M059J (cell line): ENCODE measurements around the gene UNC5C. TPM values are rescaled to one million over a fixed set of nuclear protein-coding genes. Genes with fewer than 3 reads are reported as not detected.
A peak's percentile ranks its signal among the peaks of the same experiment; 100 is the strongest.
"Not testable (repeated sequence)": the region's sequence is repeated elsewhere in the genome, so short reads cannot be mapped to it uniquely, and the experiment has no call there.

Source experiments
- DNase-seq: peaks from one replicate; pipeline ENCODE4 v3.0.0-alpha.2; 2012; ENCODE audit warnings: low read depth
- total RNA-seq: library from RNA; depleted of rRNA; stranded (reverse); fragments of >200 nt; shearing (Covaris generic); gene quantifications from 2 replicates; pipeline ENCODE4 v1.2.3, GENCODE V29; 2014

The UNC5C gene
- total RNA-seq, 1 experiment from 2014 or later: 2.1 TPM

GRCh38 chr4:95181996-95182306, 366.8 kb downstream of the UNC5C start:
- DNase-seq: no peak

GRCh38 chr4:95181243-95181995, 367.4 kb downstream of the UNC5C start:
- DNase-seq: peak; percentile 68

- DNase-seq: no peak
These were observed 368.1 kb downstream of the UNC5C start for GRCh38 chr4:95180531-95181242.

GRCh38 chr4:95178938-95179337, 369.8 kb downstream of the UNC5C start:
- no peak for DNase-seq

GRCh38 chr4:95171377-95171776, 377.4 kb downstream of the UNC5C start:
- DNase-seq: not testable (repeated sequence)

GRCh38 chr4:95170176-95170575, 378.6 kb downstream of the UNC5C start:
- no peak for DNase-seq

- DNase-seq: peak; percentile 5
These were observed 381.0 kb downstream of the UNC5C start for GRCh38 chr4:95167805-95168204.

- peak; percentile 56 for DNase-seq
These were observed 382.7 kb downstream of the UNC5C start for GRCh38 chr4:95165926-95166524.

GRCh38 chr4:95162867-95163266, 385.9 kb downstream of the UNC5C start:
- no peak for DNase-seq

GRCh38 chr4:95161781-95162469, 386.8 kb downstream of the UNC5C start:
- DNase-seq: no peak

- DNase-seq: no peak
These were observed 389.4 kb downstream of the UNC5C start for GRCh38 chr4:95159384-95159783.

GRCh38 chr4:95158626-95159025, 390.1 kb downstream of the UNC5C start:
- DNase-seq: no peak

GRCh38 chr4:95158045-95158444, 390.7 kb downstream of the UNC5C start:
- no peak for DNase-seq

GRCh38 chr4:95157596-95157995, 391.2 kb downstream of the UNC5C start:
- no peak for DNase-seq

- DNase-seq: no peak
These were observed 392.4 kb downstream of the UNC5C start for GRCh38 chr4:95156452-95156765.

- DNase-seq: peak; percentile 21
These were observed 392.9 kb downstream of the UNC5C start for GRCh38 chr4:95155759-95156451.

GRCh38 chr4:95153182-95153581, 395.6 kb downstream of the UNC5C start:
- no peak for DNase-seq

GRCh38 chr4:95151255-95151654, 397.5 kb downstream of the UNC5C start:
- DNase-seq: no peak

- DNase-seq: no peak
These were observed 405.8 kb downstream of the UNC5C start for GRCh38 chr4:95142932-95143331.

GRCh38 chr4:95141361-95141760, 407.4 kb downstream of the UNC5C start:
- DNase-seq: peak; percentile 1

GRCh38 chr4:95139424-95139823, 409.3 kb downstream of the UNC5C start:
- not testable (repeated sequence) for DNase-seq

GRCh38 chr4:95134016-95134415, 414.8 kb downstream of the UNC5C start:
- DNase-seq: not testable (repeated sequence)
